ENCODE data around the gene UBR2.

UBR2 gene

GRCh38 chr6:42530296-42530695, 33.5 kb upstream of the UBR2 start:
- no peak overlapping the region for H3K4me2 ChIP-seq (ENCODE audit: low read depth, low read length, poor library complexity, severe bottlenecking)
- no peaks in the 10 kb centered on the region for H3K36me3 ChIP-seq (ENCODE audit: insufficient read depth, low read length)
- no peak overlapping the region for H3K4me3 ChIP-seq (ENCODE audit: low read length, poor library complexity, severe bottlenecking)
- no peaks in the 10 kb centered on the region for H4K20me1 ChIP-seq (ENCODE audit: insufficient read depth, low read length, poor library complexity, severe bottlenecking)
- no peaks in the 10 kb centered on the region for H3F3A ChIP-seq (ENCODE audit: low read depth)
- no peak overlapping the region for H2AFZ ChIP-seq (ENCODE audit: low read length)
- TF ChIP-seq CTCF (conservative IDR thresholded peaks at IDR 0.05; ENCODE audit: low read length) (no peak), EZH2phosphoT487 (IDR thresholded peaks at IDR 0.05; ENCODE audit: borderline replicate concordance) (no peak)
- no peaks in the 10 kb centered on the region for H3K9me3 ChIP-seq (ENCODE audit: insufficient read depth, low read depth, low read length)
- no peak overlapping the region for H3K9ac ChIP-seq (ENCODE audit: low read depth, low read length, poor library complexity, severe bottlenecking)
- H3K4me1 ChIP-seq (ENCODE audit: insufficient read depth, low read length, poor library complexity, severe bottlenecking) = no peaks in the 10 kb centered on the region
- no peaks in the 10 kb centered on the region for H3K27me3 ChIP-seq (ENCODE audit: insufficient read depth, low read length, poor library complexity, severe bottlenecking)
- H3K9me2 ChIP-seq (replicated peaks; ENCODE audit: low read depth, low read length) = no peaks in the 10 kb centered on the region
- H3K79me2 ChIP-seq (ENCODE audit: insufficient read depth, low read length) = no peaks in the 10 kb centered on the region

- Histone ChIP-seq H3K9me3 (ENCODE audit: insufficient read depth, low read depth, low read length) (no peaks in the 10 kb centered on the region), H3K4me3 (ENCODE audit: low read length, poor library complexity, severe bottlenecking) (no peak overlapping the region), H3F3A (ENCODE audit: low read depth) (no peaks in the 10 kb centered on the region), H3K4me1 (ENCODE audit: insufficient read depth, low read length, poor library complexity, severe bottlenecking) (no peaks in the 10 kb centered on the region), H3K36me3 (ENCODE audit: insufficient read depth, low read length) (no peaks in the 10 kb centered on the region), H2AFZ (ENCODE audit: low read length) (no peak overlapping the region), H4K20me1 (ENCODE audit: insufficient read depth, low read length, poor library complexity, severe bottlenecking) (no peaks in the 10 kb centered on the region), H3K27me3 (ENCODE audit: insufficient read depth, low read length, poor library complexity, severe bottlenecking) (no peaks in the 10 kb centered on the region), H3K79me2 (ENCODE audit: insufficient read depth, low read length) (no peaks in the 10 kb centered on the region), H3K9me2 (replicated peaks; ENCODE audit: low read depth, low read length) (no peaks in the 10 kb centered on the region), H3K4me2 (ENCODE audit: low read depth, low read length, poor library complexity, severe bottlenecking) (no peak overlapping the region), H3K9ac (ENCODE audit: low read depth, low read length, poor library complexity, severe bottlenecking) (no peak overlapping the region)
- TF ChIP-seq EZH2phosphoT487 (IDR thresholded peaks at IDR 0.05; ENCODE audit: borderline replicate concordance) = no peak
These were observed 33.1 kb upstream of the UBR2 start for GRCh38 chr6:42530751-42531150.

- Histone ChIP-seq H3K4me1 (ENCODE audit: insufficient read depth, low read length, poor library complexity, severe bottlenecking) (no peaks in the 10 kb centered on the region), H4K20me1 (ENCODE audit: insufficient read depth, low read length, poor library complexity, severe bottlenecking) (no peaks in the 10 kb centered on the region), H3K9ac (ENCODE audit: low read depth, low read length, poor library complexity, severe bottlenecking) (no peak overlapping the region), H3K4me3 (ENCODE audit: low read length, poor library complexity, severe bottlenecking) (no peak overlapping the region), H3K27me3 (ENCODE audit: insufficient read depth, low read length, poor library complexity, severe bottlenecking) (no peaks in the 10 kb centered on the region), H3K4me2 (ENCODE audit: low read depth, low read length, poor library complexity, severe bottlenecking) (no peak overlapping the region), H3K36me3 (ENCODE audit: insufficient read depth, low read length) (no peaks in the 10 kb centered on the region), H3K79me2 (ENCODE audit: insufficient read depth, low read length) (no peaks in the 10 kb centered on the region), H2AFZ (ENCODE audit: low read length) (no peak overlapping the region), H3F3A (ENCODE audit: low read depth) (no peaks in the 10 kb centered on the region), H3K9me3 (ENCODE audit: insufficient read depth, low read depth, low read length) (no peaks in the 10 kb centered on the region), H3K9me2 (replicated peaks; ENCODE audit: low read depth, low read length) (no peaks in the 10 kb centered on the region)
- TF ChIP-seq CTCF (conservative IDR thresholded peaks at IDR 0.05; ENCODE audit: low read length) (peak; percentile 97), EZH2phosphoT487 (IDR thresholded peaks at IDR 0.05; ENCODE audit: borderline replicate concordance) (no peak)
These were observed 31.7 kb upstream of the UBR2 start for GRCh38 chr6:42532038-42532669.

- Histone ChIP-seq H3K9me3 (ENCODE audit: insufficient read depth, low read depth, low read length) (no peaks in the 10 kb centered on the region), H3K4me3 (ENCODE audit: low read length, poor library complexity, severe bottlenecking) (no peak overlapping the region)
- no peak for TF ChIP-seq CTCF (conservative IDR thresholded peaks at IDR 0.05; ENCODE audit: low read length)
- TF ChIP-seq EZH2phosphoT487 (IDR thresholded peaks at IDR 0.05; ENCODE audit: borderline replicate concordance) = no peak
These were observed 30.0 kb upstream of the UBR2 start for GRCh38 chr6:42533794-42534193.

More at GRCh38 chr6:42533794-42534193, 30.0 kb upstream of the UBR2 start:
- H3K4me2 ChIP-seq (ENCODE audit: low read depth, low read length, poor library complexity, severe bottlenecking) = no peak overlapping the region
- H2AFZ ChIP-seq (ENCODE audit: low read length) = no peak overlapping the region
- H3K4me1 ChIP-seq (ENCODE audit: insufficient read depth, low read length, poor library complexity, severe bottlenecking) = no peaks in the 10 kb centered on the region
- H3K36me3 ChIP-seq (ENCODE audit: insufficient read depth, low read length) = no peaks in the 10 kb centered on the region
- H3K9ac ChIP-seq (ENCODE audit: low read depth, low read length, poor library complexity, severe bottlenecking) = no peak overlapping the region
- H3F3A ChIP-seq (ENCODE audit: low read depth) = no peaks in the 10 kb centered on the region
- no peaks in the 10 kb centered on the region for H4K20me1 ChIP-seq (ENCODE audit: insufficient read depth, low read length, poor library complexity, severe bottlenecking)
- no peaks in the 10 kb centered on the region for H3K27me3 ChIP-seq (ENCODE audit: insufficient read depth, low read length, poor library complexity, severe bottlenecking)
- no peaks in the 10 kb centered on the region for H3K79me2 ChIP-seq (ENCODE audit: insufficient read depth, low read length)
- H3K9me2 ChIP-seq (replicated peaks; ENCODE audit: low read depth, low read length) = no peaks in the 10 kb centered on the region

Data from Loucy (cell line).